H1 (cell line): ENCODE data around the gene CD300A. TPM values are rescaled to one million over a fixed set of nuclear protein-coding genes. Genes with fewer than 3 reads are reported as not detected.

Experiments
- CHD2 ChIP-seq: IDR thresholded peaks from 2 replicates; pipeline ENCODE4 v1.6.1; 2012; ENCODE audit warnings: low read length, improper control_type of control experiment
- CREB1 ChIP-seq: IDR thresholded peaks from 2 replicates; pipeline ENCODE4 v1.6.1; 2012; ENCODE audit warnings: inconsistent platforms
- CTBP2 ChIP-seq: IDR thresholded peaks from 2 replicates; pipeline ENCODE4 v1.7.0; 2011; ENCODE audit warnings: borderline replicate concordance, mild to moderate bottlenecking, moderate library complexity, mixed read lengths, low read length; ENCODE audit not compliant: insufficient read depth, insufficient read length
- KDM5A ChIP-seq: fragments of 200-600 bp; IDR thresholded peaks from 2 replicates; pipeline ENCODE4 v1.7.1; 2012; ENCODE audit warnings: mild to moderate bottlenecking, low read length, inconsistent platforms, mixed read lengths
- NANOG ChIP-seq: IDR thresholded peaks from 2 replicates; pipeline ENCODE4 v1.6.1; 2011; ENCODE audit warnings: low read length, low read depth, mild to moderate bottlenecking, inconsistent platforms; ENCODE audit not compliant: insufficient read depth, poor library complexity, severe bottlenecking
- SIX5 ChIP-seq: IDR thresholded peaks from 2 replicates; pipeline ENCODE4 v1.6.1; 2011; ENCODE audit warnings: mild to moderate bottlenecking, low read depth, low read length
- SUZ12 ChIP-seq: fragments of 200-600 bp; sonication (generic); IDR thresholded peaks from 2 replicates; pipeline ENCODE4 v1.6.1; 2012; ENCODE audit warnings: mild to moderate bottlenecking, inconsistent platforms, low read length, moderate library complexity, mixed read lengths
- TAF1 ChIP-seq: IDR thresholded peaks from 2 replicates; pipeline ENCODE4 v1.6.1; 2011; ENCODE audit warnings: mild to moderate bottlenecking, low read depth, low read length
- polyA plus RNA-seq, 7 experiments: library from polyadenylated mRNA; depleted of rRNA in 3 of 7; stranded (reverse) in 5 of 7; unstranded in 2 of 7; fragments of >200 nt in 5 of 7; fragments of 200-250 nt in 2 of 7; gene quantifications; 1 replicate in 5 of 7; 2 replicates in 1 of 7; 4 replicates in 1 of 7; pipeline versions ENCODE4 v1.2.1 to v1.2.3, GENCODE V29; 2011 to 2013; ENCODE audit warnings: missing spikeins in 2 of 7, mixed read lengths in 2 of 7
- total RNA-seq: library from RNA; stranded (reverse); fragmentation: NEBNext Ultra II Directional; extraction: Animal tissue kit (Norgen Biotek cat#: 25700); gene quantifications from 2 replicates; pipeline ENCODE4 v1.2.1, GENCODE V29; 2021
- TF ChIP-seq, protein P1 (sequence below): fragments of 300-600 bp; sonication (generic); IDR thresholded peaks from 2 replicates; pipeline ENCODE4 v1.7.1; 2012; ENCODE audit warnings: low read length, moderate library complexity, mild to moderate bottlenecking, inconsistent platforms; ENCODE audit not compliant: insufficient replicate concordance
- TF ChIP-seq, protein P2 (sequence below), 3 experiments: IDR thresholded peaks; 1 replicate in 2 of 3; 2 replicates in 1 of 3; pipeline versions ENCODE4 v1.5.1 to v1.6.1; 2011; ENCODE audit warnings: low read length in 3 of 3, mild to moderate bottlenecking in 3 of 3, inconsistent platforms in 2 of 3, low read depth in 1 of 3, moderate library complexity in 1 of 3; ENCODE audit not compliant: insufficient read depth in 1 of 3; ENCODE audit errors: control extremely low read depth in 1 of 3

The CD300A gene
- total and polyA plus RNA-seq, 2 of the 8 experiments (the other 6 are each of a cell fraction or from before 2014, with no cell fraction given) = 0.52 to 1.3 TPM

DNA sequence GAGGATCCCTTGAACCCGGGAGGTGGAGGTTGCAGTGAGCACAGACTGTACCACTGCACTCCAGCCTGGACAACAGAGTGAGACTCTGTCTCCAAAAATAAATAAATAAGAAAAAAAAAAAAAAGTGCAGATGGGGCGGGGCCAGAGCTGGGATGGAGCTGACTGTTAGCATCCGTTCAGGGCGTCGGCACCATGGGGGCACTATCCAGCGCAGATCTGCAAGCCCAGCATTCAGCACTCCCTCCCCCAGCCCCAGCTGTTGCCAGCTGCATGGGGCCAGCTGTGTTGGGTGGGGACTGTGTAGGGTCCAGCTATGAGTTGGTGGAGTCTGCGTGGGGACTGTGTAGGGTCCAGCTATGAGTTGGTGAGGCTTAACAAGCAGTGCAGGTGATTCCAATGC, 21.3 kb upstream of the CD300A start (continued):
- TF ChIP-seq, protein P1, sequence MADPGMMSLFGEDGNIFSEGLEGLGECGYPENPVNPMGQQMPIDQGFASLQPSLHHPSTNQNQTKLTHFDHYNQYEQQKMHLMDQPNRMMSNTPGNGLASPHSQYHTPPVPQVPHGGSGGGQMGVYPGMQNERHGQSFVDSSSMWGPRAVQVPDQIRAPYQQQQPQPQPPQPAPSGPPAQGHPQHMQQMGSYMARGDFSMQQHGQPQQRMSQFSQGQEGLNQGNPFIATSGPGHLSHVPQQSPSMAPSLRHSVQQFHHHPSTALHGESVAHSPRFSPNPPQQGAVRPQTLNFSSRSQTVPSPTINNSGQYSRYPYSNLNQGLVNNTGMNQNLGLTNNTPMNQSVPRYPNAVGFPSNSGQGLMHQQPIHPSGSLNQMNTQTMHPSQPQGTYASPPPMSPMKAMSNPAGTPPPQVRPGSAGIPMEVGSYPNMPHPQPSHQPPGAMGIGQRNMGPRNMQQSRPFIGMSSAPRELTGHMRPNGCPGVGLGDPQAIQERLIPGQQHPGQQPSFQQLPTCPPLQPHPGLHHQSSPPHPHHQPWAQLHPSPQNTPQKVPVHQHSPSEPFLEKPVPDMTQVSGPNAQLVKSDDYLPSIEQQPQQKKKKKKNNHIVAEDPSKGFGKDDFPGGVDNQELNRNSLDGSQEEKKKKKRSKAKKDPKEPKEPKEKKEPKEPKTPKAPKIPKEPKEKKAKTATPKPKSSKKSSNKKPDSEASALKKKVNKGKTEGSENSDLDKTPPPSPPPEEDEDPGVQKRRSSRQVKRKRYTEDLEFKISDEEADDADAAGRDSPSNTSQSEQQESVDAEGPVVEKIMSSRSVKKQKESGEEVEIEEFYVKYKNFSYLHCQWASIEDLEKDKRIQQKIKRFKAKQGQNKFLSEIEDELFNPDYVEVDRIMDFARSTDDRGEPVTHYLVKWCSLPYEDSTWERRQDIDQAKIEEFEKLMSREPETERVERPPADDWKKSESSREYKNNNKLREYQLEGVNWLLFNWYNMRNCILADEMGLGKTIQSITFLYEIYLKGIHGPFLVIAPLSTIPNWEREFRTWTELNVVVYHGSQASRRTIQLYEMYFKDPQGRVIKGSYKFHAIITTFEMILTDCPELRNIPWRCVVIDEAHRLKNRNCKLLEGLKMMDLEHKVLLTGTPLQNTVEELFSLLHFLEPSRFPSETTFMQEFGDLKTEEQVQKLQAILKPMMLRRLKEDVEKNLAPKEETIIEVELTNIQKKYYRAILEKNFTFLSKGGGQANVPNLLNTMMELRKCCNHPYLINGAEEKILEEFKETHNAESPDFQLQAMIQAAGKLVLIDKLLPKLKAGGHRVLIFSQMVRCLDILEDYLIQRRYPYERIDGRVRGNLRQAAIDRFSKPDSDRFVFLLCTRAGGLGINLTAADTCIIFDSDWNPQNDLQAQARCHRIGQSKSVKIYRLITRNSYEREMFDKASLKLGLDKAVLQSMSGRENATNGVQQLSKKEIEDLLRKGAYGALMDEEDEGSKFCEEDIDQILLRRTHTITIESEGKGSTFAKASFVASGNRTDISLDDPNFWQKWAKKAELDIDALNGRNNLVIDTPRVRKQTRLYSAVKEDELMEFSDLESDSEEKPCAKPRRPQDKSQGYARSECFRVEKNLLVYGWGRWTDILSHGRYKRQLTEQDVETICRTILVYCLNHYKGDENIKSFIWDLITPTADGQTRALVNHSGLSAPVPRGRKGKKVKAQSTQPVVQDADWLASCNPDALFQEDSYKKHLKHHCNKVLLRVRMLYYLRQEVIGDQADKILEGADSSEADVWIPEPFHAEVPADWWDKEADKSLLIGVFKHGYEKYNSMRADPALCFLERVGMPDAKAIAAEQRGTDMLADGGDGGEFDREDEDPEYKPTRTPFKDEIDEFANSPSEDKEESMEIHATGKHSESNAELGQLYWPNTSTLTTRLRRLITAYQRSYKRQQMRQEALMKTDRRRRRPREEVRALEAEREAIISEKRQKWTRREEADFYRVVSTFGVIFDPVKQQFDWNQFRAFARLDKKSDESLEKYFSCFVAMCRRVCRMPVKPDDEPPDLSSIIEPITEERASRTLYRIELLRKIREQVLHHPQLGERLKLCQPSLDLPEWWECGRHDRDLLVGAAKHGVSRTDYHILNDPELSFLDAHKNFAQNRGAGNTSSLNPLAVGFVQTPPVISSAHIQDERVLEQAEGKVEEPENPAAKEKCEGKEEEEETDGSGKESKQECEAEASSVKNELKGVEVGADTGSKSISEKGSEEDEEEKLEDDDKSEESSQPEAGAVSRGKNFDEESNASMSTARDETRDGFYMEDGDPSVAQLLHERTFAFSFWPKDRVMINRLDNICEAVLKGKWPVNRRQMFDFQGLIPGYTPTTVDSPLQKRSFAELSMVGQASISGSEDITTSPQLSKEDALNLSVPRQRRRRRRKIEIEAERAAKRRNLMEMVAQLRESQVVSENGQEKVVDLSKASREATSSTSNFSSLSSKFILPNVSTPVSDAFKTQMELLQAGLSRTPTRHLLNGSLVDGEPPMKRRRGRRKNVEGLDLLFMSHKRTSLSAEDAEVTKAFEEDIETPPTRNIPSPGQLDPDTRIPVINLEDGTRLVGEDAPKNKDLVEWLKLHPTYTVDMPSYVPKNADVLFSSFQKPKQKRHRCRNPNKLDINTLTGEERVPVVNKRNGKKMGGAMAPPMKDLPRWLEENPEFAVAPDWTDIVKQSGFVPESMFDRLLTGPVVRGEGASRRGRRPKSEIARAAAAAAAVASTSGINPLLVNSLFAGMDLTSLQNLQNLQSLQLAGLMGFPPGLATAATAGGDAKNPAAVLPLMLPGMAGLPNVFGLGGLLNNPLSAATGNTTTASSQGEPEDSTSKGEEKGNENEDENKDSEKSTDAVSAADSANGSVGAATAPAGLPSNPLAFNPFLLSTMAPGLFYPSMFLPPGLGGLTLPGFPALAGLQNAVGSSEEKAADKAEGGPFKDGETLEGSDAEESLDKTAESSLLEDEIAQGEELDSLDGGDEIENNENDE = no peak
- no peak for TF ChIP-seq CTBP2
- no peak for TF ChIP-seq CHD2
- no peak for TF ChIP-seq NANOG
- TF ChIP-seq, protein P2, sequence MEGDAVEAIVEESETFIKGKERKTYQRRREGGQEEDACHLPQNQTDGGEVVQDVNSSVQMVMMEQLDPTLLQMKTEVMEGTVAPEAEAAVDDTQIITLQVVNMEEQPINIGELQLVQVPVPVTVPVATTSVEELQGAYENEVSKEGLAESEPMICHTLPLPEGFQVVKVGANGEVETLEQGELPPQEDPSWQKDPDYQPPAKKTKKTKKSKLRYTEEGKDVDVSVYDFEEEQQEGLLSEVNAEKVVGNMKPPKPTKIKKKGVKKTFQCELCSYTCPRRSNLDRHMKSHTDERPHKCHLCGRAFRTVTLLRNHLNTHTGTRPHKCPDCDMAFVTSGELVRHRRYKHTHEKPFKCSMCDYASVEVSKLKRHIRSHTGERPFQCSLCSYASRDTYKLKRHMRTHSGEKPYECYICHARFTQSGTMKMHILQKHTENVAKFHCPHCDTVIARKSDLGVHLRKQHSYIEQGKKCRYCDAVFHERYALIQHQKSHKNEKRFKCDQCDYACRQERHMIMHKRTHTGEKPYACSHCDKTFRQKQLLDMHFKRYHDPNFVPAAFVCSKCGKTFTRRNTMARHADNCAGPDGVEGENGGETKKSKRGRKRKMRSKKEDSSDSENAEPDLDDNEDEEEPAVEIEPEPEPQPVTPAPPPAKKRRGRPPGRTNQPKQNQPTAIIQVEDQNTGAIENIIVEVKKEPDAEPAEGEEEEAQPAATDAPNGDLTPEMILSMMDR (IDR thresholded peaks at IDR 0.05; ENCODE audit: control extremely low read depth in 1 of 3, insufficient read depth in 1 of 3, low read depth in 1 of 3, low read length in 3 of 3) = no peak
- no peak for TF ChIP-seq SIX5
- no peak for TF ChIP-seq TAF1
- no peak for TF ChIP-seq KDM5A
- no peak for TF ChIP-seq CREB1
- no peak for TF ChIP-seq SUZ12
